HT-29 (cell line): Measurements from ENCODE around the gene GAD1. TPM values are rescaled to one million over a fixed set of nuclear protein-coding genes. Genes with fewer than 3 reads are reported as not detected.

Experiments used
- DNase-seq: peaks from one replicate; pipeline ENCODE4 v3.0.0-alpha.2; 2015; ENCODE audit warnings: low spot score
- total RNA-seq: library from RNA; depleted of rRNA; stranded (reverse); fragments of >200 nt; shearing (Covaris generic); gene quantifications from 2 replicates; pipeline ENCODE4 v1.2.3, GENCODE V29; 2014; rRNA removed

Gene GAD1
- 22.6 and 29.8 TPM in 2 replicates for total RNA-seq

DNA sequence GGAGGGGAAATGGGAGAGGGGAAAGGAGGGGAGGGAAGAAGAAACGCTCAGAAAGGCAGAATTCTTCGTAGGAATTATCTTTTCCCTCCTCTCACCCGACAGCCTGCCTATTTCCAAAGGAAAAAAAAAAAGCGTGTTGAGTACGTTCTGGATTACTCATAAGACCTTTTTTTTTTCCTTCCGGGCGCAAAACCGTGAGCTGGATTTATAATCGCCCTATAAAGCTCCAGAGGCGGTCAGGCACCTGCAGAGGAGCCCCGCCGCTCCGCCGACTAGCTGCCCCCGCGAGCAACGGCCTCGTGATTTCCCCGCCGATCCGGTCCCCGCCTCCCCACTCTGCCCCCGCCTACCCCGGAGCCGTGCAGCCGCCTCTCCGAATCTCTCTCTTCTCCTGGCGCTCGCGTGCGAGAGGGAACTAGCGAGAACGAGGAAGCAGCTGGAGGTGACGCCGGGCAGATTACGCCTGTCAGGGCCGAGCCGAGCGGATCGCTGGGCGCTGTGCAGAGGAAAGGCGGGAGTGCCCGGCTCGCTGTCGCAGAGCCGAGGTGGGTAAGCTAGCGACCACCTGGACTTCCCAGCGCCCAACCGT is at the start of gene GAD1:
TSS of gene GAD1 (plus strand) at position 384 of the 589 bp plus-strand sequence. CDS start 1,705 bp downstream, outside the sequence.
- peak; percentile 89 for DNase-seq

DNA sequence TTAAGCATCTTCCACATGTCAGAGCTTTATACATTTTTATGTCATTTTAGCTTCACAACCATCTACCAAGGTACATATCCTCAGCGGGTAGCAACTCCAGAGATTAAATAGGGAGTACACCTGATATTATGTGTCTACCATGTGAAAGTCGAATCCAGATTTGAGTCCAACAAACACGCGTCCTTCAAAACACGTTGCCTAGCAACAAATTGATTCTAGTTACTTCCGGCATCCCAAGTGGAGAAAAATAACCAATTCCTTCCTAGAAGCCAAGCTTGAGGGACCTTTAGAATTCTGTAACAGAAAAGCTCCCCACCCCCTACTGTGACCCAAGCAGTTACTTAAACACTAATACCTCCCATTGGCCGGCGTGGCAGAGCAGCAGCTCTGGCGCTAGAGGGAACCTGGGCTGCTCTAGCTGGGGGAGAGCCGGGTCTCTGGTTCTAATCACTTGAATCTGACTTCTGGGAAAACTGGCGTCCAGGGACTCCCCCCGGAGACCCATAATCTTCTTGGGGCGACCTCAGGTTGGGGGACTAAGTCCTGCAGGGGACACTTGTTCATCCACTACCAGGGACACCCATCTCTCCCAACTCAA is 46.6 kb upstream of the GAD1 start, which contains the start of gene ERICH2:
TSS of gene ERICH2 (plus strand) at position 371 of the 598 bp plus-strand sequence. CDS start 304 bp downstream, outside the sequence.
- DNase-seq = peak; percentile 72

DNA sequence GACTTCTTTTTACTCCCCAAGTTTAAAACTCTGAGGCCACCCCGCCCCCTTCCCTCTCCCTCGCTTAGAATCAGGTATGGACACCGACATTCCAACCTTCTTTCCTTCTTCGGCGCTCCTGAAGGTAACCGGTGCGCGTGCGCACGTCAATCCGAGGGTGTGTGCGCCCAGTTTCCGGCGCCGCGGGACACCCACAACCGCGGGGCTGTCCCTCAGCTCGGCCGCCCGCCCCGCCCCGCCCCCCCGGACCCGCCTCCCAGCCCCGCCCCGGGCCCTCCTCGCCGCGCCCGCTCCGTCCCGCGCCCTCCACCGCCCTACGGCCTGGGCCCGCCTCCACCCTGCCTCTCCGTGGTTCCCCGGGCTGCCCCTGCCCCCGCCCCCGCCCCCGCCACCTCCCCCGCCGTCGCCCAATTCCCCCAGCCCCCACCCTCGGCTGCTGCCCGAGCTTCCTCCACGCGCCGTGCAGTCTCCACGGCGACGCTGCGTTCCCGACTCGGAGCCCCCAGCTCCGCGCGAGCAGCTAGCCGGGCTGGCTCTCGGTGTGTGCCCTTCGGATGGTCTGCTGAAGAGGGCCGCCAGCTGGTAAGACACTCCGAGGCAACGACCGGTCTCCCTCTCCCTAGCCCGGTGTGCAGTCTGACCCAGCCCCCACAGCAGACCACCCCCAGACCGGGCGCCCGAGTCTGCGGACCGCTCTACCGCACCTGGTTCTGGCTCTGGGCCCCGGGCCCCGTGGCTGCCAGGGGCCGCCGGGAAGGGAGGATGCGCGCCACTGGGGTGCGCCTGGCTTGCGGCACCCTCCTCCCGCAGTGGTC is 45.9 kb upstream of the GAD1 start:
- peak; percentile 82 for DNase-seq

DNA sequence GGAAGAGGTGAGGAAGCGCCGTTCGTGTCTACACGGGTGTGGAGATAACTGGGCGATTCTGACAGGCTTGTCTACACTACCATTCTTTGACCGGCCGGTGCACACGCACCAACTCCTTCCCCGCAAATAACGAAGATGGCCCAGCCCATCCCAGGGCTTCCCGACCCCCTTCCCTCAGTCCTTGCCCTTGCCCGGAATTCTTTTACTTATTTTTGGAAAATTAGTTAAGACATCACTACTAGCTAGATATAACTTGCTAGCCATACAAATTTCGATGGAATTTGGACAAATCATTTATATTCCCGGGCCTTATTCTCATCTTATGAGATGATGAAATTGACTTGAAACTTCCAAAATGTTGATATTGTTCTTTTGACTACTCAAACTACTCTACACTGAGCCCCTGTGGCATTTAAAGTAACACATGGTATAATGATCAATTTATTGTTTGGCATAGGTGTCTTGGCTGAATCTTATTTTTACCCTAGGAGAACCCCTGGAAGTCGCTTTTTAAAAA is 45.2 kb upstream of the GAD1 start:
- DNase-seq = no peak

DNA sequence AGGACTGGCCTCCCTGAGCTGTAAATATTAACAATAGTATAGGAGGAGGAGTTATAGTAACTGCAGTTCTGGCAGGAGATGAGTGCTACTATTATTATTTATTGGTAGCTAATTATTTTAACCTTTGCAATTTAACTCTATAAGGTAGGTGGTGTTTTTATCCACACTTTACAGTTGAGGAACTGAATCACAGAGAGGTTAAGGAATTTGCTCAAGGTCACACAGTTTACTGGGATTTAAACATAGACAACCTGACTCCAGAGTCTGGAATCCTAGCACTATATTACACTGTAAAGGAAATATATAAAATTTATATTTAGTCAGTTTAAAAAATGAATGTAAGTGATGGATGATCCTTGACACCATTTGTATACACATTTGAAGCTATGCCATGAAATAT is 44.4 kb upstream of the GAD1 start:
- DNase-seq = no peak

DNA sequence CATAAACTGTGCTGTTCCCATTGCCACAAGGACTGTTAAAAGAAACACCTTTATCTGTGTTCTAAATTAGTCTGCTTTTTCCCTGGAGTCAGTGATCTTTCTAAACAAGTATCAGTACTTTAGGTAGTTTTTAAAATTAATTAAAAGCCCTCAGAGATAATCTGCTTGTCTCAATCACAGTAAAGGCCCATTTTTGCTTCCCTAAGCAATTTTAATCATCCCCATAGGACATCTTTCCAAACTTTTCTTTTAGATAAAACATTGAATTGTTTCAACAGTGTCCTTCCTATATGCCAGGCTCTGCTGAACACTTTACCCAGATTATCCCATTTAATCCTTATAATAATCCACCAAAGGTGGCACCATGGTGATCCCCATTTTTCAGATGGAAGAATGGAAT is 42.6 kb upstream of the GAD1 start:
- DNase-seq = no peak

DNA sequence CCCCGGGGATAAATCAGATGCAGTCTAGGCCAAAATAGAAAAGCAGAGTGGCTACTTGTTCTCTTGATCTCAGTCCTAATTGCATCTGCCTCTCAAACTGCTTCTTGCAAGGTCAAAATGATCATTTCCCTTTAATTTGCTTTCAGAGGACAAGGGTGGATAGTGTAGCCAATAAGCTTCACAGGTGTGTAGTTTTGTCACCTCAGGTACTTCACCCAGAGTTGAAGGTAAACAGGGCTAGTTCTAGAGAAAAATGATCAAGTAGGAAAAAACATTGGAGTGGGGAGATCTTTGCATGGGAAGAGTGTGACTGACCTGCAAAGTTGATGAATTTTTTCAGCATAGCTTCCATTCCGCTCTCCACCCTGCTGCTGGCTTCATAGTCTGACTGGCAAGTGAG is 37.8 kb upstream of the GAD1 start:
- no peak for DNase-seq

DNA sequence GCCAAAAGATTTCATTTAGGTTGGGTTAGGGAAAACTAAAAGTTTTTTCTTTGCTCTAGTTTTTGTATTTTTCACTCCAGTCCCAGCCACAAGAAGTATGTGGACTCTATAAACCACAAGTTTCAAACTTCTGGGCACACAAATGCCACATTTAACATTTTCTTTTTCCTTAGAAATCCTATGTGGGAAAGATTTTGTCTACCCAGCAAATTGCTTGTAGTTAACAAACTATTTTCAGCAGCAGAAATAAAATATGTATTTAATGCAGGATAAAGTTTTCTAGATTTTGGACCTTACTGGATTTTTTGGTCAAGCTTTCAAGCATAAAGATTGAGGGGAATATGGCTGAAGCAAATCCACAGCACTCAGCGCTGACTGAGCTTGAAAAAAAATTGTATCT is 37.4 kb upstream of the GAD1 start:
- no peak for DNase-seq

DNA sequence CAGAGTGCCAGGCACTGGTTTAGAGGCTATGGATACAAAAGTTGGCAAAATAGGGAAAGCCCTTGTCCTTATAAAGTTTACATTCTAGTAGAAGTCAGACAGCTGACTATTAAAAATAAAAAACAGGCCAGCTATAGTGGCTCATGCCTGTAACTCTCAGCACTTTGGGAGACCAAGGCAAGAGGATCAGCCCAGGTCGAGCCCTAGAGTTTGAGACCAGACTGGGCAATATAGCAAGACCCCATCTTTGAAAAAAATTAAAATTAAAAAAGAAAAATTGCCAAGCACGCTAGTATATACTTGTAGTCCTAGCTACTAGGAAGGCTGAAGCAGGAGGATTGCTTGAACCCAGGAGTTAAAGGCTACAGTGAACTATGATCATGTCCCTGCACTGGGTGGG is 34.0 kb upstream of the GAD1 start:
- no peak for DNase-seq

DNA sequence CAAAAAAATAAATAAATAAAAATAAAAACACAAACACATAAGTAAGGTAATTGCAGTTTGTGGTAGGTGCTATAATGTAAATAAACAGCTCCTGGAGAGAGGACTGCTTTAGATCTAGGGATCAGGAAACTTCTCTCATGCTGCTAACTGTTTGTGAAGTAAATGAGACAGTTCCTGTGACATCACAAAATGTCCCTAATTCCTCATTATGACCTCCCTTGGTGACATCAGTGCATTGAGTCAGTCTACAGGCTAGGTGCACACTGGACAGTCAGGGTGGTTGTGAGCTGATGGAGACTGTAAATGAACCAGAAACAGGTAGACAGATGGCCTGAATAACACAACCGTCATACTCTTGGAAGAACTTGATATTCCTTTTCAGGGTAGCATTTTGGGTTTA is 33.1 kb upstream of the GAD1 start:
- DNase-seq = no peak

DNA sequence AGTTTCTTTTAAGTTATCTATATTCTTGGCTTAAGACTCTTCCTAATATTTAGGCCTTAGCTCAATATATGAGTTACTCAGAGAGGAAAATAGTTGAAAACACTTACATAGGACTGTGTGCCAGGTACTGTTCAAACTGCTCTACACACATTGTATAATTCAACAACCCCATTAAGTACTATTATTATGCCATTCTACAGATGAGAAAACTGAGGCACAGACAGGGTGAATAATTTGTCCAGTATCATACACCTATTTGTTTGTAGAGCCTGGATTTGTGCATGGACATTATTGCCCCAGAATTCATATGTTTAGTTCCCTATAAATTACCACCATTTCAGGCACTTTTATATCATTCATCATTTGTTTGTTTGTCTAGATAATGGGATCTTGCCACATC is 17.7 kb upstream of the GAD1 start:
- no peak for DNase-seq

DNA sequence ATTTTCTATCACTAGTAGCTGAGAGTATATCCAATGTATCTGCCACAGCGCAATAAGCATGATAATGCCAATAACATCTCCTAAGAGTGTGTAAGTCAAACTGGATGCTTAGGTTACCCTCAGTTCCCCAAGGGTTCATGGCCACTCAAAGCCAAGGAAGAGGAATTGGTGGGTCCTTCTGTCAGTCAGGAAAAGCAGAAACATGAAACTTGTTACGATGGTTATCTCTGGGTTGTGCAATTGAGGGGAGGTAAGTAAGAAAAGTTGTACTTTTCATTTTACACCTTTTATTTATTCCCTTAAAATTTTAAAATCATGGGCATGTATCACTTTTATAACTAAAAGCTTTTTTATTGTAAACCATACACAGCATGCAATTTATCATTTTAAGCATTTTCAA is 10.1 kb upstream of the GAD1 start:
- no peak for DNase-seq

DNA sequence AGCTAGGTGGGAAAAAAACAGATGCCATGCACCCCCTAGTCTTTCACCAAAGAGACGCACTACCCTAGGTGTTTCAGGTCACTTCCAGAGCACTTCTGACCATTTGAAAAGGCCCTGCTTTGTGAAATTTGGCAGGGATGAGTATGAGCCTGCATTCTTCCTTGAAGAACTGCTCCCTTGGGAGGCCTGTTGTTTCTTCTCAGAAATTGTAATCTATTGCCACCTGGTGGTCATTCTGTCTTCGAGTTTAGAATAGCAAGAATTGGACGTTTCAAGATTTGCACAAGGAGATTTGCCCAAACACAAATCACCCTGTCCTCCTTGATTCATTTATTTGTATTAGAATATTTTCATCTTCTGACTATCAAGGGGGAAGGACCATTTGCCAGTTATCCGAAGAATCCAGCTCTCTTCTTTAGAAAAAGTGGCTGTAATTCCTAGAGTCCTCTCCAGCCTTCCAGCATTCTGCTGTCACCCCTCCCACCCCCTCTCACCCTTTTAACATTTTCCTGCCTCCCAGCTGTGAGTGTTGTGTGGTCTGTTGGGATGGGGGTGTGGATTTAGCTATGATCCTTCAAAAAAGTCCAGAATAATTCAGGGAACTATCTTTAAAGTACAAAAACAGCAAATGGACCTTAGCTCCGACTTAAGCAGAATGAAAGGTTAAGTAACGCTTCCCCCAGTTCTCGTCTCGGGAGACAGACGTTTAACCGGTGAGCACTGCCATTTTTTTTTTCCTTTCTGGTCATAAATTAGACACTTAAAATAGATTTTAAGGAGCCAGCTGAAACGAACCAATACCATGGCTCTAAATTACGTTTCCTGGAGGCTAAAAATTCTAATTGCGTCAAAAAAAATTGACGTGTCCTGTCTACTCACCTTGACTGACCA is 3.7 kb upstream of the GAD1 start:
- DNase-seq = peak; percentile 86

DNA sequence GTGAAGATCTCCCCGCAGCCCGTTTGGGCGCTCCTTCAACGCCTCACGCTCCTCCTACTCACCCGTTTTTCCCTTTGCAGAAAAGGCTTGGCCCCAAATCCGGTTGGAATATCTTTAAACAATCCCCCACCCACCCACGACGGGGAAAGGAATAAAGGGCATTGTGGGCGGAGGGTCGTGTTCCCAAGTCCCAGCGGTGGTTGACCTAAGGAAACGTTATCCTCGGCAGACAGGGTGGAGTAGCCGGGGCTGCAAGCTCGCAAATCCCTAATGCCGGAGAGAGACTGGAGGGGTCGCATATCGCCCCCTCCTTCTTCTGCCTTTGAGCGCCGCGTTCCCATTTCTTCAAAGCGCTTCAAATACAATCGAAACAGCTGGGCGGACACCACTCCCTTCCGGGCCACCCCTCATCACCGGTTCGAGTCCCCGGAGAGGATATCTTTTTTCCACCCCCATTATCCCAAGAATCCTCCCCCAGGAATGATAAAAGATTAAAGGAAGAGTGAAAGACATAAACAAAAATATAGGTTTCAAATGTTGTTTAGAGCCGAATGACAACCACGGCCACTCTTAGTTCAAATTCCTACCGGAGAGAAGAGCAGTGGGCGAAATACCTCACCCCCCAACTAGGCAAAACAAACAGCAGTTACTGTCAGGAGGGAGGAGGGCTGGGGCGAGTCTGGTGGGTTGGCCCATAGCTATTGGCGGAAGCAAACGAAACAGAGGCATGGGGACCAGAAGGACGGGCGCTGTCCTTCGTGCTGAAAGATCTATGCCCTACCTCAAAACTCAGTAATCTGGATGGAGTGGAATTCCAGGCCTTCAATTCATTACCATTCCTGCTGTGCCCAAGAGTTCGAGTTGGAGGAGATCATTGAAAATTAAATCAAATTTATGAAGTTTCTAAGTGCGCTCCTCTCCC is 2.8 kb upstream of the GAD1 start:
- DNase-seq = peak; percentile 35

DNA sequence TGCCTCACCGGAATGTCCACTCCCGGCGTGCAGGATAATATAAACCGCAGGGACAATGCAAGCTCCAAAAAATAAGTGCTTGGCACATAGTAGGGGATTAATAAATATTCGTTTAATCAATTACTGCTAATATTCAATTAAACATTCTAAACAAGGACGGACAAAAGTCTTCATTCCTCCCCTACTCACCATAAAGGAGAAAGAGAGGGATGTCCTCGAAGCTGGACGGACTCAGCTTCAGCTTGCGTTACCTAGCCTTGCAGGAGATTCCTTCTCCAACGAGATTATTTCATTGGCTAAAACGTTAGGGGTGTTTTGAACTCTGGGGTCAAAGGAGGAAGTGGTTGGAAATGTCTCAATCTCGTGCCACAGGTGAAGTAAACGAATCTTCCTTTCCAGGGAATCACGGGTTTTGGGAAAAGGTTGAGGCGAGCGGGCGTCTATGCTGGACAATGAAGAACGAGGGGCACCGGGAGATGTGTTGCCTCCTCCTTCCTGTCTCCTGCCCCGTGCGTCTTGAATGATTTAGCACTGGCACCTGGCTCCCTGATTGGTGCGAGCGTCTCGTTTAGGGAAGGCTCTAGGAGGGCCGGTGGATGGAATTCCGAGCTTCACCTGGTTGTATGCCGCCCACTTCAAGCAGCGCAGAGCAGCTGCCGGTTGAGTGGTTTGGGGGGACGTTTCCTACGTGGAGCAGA is 2.0 kb upstream of the GAD1 start:
- DNase-seq = no peak

DNA sequence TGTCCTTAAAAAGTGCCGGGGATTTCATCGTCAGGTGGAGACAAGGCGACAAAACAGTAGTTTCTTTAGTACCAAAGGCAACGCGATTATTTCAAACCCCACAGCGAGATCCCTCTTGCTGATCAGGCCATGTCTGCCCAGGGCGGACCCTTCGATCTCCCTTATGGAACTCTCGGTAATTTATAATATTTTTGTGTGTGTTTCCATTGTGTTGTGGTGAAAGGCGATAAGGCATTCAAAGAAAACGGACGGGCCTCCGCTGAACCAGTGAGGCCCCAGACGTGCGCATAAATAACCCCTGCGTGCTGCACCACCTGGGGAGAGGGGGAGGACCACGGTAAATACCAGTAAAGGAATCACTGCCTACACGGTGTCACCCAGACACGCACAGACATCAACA is 1.4 kb upstream of the GAD1 start:
- DNase-seq = no peak

DNA sequence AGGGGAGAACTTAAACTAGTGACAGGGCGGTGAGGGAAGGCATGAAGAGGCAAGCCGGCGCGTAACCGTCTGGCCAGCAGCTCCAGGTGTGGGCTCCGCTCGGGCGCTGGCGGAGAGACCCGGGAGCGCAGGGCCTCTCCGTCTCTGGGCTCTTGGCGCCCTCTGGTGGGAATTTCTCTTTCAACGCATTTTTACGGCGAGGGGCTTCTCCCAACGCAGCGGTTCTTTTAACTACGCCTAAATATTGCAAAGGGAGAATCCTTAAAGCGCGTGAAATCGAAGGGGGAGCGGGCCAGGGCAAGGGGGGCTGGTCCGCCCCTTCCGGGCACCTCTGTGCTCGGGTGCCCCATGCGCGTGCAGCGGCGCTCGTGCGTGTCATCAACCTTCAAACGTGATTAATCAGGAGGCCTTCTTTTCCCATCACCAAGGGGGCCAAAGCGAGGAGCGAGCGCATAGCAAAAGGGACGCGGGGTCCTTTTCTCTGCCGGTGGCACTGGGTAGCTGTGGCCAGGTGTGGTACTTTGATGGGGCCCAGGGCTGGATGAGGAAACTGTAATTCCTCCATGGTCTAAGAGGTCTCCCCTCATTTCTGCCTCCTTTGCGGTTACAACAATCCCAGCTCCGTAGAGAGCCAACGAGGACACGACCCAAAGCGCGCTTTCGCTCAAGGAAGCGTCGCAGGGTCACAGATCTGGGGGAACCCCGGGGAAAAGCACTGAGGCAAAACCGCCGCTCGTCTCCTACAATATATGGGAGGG is 762 bp upstream of the GAD1 start:
- DNase-seq = peak; percentile 88

DNA sequence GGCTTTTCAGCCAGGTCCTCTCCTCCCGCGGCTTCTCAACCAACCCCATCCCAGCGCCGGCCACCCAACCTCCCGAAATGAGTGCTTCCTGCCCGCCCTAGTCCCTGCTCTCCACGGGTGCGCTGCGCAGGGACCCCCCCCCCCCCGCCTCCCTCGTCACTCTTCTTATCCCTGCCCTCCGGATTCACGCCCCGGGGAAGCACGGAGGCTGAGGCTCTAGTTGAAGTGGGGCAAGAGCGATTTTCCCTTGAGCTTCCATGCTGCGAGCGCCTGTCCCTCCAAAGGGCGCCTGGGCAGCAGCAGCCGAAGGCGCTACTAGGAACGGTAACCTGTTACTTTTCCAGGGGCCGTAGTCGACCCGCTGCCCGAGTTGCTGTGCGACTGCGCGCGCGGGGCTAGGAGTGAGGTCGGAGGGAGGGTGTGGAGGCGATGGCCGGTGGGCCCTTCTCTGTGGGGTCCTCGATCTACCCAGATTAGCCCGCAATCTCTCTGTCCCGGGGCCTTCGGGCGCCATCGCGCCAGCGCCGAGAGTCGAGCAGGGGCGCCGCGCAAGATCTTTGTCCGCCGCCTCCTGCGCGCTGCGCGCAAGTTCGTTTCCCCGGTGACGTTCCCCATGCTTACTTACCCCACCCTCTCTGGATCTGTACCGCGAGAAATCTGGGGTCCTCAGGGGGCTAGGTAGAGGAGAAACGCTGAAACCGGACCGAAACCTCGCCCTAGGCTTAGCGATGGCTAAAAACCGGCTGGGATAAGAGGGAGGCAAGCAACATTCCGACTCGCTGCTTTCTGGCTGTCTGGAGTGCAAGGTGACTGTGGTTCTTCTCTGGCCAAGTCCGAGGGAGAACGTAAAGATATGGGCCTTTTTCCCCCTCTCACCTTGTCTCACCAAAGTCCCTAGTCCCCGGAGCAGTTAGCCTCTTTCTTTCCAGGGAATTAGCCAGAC is 677 bp downstream of the GAD1 start:
- no peak for DNase-seq
